H1 (cell line): ENCODE measurements around the gene ZNF595.
"Not testable (repeated sequence)": the region's sequence is repeated elsewhere in the genome, so short reads cannot be mapped to it uniquely, and the experiment has no call there.

ENCODE experiments used
- JUN ChIP-seq: IDR thresholded peaks from 2 replicates; pipeline ENCODE4 v1.6.1; 2011; ENCODE audit warnings: low read depth, mild to moderate bottlenecking, improper control_type of control experiment, low read length
- YY1 ChIP-seq: IDR thresholded peaks from 2 replicates; pipeline ENCODE4 v1.6.1; 2011; ENCODE audit warnings: low read depth, mild to moderate bottlenecking, low read length
- TF ChIP-seq, protein P1 (sequence below), 3 experiments: IDR thresholded peaks; 1 replicate in 2 of 3; 2 replicates in 1 of 3; pipeline versions ENCODE4 v1.5.1 to v1.6.1; 2011; ENCODE audit warnings: low read length in 3 of 3, mild to moderate bottlenecking in 3 of 3, inconsistent platforms in 2 of 3, low read depth in 1 of 3, moderate library complexity in 1 of 3; ENCODE audit not compliant: insufficient read depth in 1 of 3; ENCODE audit errors: control extremely low read depth in 1 of 3

GRCh38 chr4:52804-53479 lies at the start of gene ZNF595:
- TF ChIP-seq, protein P1, sequence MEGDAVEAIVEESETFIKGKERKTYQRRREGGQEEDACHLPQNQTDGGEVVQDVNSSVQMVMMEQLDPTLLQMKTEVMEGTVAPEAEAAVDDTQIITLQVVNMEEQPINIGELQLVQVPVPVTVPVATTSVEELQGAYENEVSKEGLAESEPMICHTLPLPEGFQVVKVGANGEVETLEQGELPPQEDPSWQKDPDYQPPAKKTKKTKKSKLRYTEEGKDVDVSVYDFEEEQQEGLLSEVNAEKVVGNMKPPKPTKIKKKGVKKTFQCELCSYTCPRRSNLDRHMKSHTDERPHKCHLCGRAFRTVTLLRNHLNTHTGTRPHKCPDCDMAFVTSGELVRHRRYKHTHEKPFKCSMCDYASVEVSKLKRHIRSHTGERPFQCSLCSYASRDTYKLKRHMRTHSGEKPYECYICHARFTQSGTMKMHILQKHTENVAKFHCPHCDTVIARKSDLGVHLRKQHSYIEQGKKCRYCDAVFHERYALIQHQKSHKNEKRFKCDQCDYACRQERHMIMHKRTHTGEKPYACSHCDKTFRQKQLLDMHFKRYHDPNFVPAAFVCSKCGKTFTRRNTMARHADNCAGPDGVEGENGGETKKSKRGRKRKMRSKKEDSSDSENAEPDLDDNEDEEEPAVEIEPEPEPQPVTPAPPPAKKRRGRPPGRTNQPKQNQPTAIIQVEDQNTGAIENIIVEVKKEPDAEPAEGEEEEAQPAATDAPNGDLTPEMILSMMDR (IDR thresholded peaks at IDR 0.05; ENCODE audit: control extremely low read depth in 1 of 3, insufficient read depth in 1 of 3, low read depth in 1 of 3, low read length in 3 of 3) = not testable (repeated sequence)
- not testable (repeated sequence) for TF ChIP-seq YY1, JUN
